Measurements from ENCODE around the gene PGLYRP1. TPM values are rescaled to one million over a fixed set of nuclear protein-coding genes. Genes with fewer than 3 reads are reported as not detected.

The PGLYRP1 gene
- total RNA-seq, 1 donor from 2014 or later: not detected

DNA sequence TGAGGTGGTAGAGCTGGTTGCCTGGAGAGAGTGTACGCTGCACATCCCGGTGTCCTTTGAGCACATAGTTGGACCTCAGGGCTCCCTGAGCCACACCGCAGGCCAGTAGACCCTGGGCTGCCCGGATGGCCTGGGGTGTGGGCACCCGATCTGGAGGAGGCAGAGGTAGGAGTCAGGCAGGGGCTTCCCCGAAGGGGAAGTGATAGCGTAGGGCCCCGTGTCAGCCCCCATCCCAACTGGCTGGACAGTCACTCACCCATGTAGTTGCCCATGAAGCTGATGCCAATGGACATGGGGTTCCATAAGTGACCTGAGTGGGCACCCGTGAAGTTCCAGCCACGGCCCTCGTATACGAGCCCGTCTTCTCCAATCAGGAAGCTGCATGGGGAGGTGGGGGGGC lies 3.6 kb downstream of the PGLYRP1 start:
- peaks cover 48% of the 10 kb centered on the region for H4K20me1 ChIP-seq (ENCODE audit: insufficient read depth, low read length)
- peaks cover 17% of the 10 kb centered on the region for H3K4me1 ChIP-seq (ENCODE audit: insufficient read depth, low read length)
- no peaks in the 10 kb centered on the region for H3K36me3 ChIP-seq (ENCODE audit: insufficient read depth, low read length)
- no peaks in the 10 kb centered on the region for H3K79me2 ChIP-seq (ENCODE audit: insufficient read depth, low read length)
- Mint-ChIP-seq H3K27me3 (ENCODE audit: low read depth, unreplicated experiment) (peaks cover 25% of the 10 kb centered on the region), H3K4me1 (ENCODE audit: low read depth, unreplicated experiment) (peaks cover 4% of the 10 kb centered on the region), H3K27ac (ENCODE audit: unreplicated experiment) (no peak overlapping the region), H3K36me3 (ENCODE audit: low read depth, unreplicated experiment) (peaks cover 9% of the 10 kb centered on the region), H3K4me3 (ENCODE audit: unreplicated experiment) (no peak overlapping the region), H3K9me3 (ENCODE audit: unreplicated experiment) (no peaks in the 10 kb centered on the region)
- no peak overlapping the region for H3K9ac ChIP-seq (ENCODE audit: low read length)
- H3K4me3 ChIP-seq (ENCODE audit: insufficient read depth, low read depth, low read length): no peak overlapping the region
- DNase-seq (ENCODE audit: low read depth) (no peak), FAIRE-seq (no peak)
- peaks cover 21% of the 10 kb centered on the region for H3K27me3 ChIP-seq (ENCODE audit: insufficient read depth, low read length)
- H3K27ac ChIP-seq (ENCODE audit: low read depth, low read length): no peak overlapping the region
- H2AFZ ChIP-seq (ENCODE audit: low read depth, low read length): no peak overlapping the region
- TF ChIP-seq CTCF (IDR thresholded peaks at IDR 0.05; ENCODE audit: insufficient read depth, low read depth, low read length) (no peak), EZH2 (IDR thresholded peaks at IDR 0.05; ENCODE audit: insufficient read depth, low read length) (no peak)
- H3K9me3 ChIP-seq (ENCODE audit: insufficient read depth, low read depth, low read length): no peaks in the 10 kb centered on the region
- no peak overlapping the region for H3K4me2 ChIP-seq (ENCODE audit: low read length)

DNA sequence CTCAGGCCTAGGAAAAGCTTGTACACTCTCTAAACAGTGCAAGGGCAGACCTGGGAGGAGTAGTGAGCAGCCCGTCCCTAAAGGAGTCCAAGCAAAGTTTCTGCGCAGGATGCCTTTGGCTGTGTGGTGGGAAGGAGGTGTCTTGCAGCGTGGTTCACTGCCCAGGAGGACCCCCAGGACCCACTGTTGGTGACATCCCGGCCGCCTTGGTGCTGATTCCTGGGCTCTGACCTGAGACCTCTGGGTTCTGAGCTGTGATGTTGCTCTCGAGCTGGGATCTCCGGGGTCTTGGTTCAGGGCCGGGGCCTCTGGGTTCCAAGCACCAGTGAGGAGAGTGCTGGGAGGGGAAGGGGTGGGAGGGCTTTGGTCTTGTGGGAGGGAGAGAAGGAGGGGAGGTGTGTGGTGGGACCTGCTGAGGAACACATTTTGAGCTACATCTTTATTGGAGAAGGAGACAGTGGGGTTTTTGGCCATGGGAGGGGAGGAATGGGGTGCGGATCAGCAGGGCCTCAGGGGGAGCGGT lies 4.1 kb downstream of the PGLYRP1 start:
- peaks cover 25% of the 10 kb centered on the region for H3K27me3 Mint-ChIP-seq (ENCODE audit: low read depth, unreplicated experiment)
- FAIRE-seq: no peak
- no peak for DNase-seq (ENCODE audit: low read depth)

More for the DNA sequence above, 4.1 kb downstream of the PGLYRP1 start:
- no peaks in the 10 kb centered on the region for H3K9me3 Mint-ChIP-seq (ENCODE audit: unreplicated experiment)
- Histone ChIP-seq H3K36me3 (ENCODE audit: insufficient read depth, low read length) (no peaks in the 10 kb centered on the region), H4K20me1 (ENCODE audit: insufficient read depth, low read length) (peaks cover 50% of the 10 kb centered on the region), H3K4me1 (ENCODE audit: insufficient read depth, low read length) (peaks cover 17% of the 10 kb centered on the region), H3K27me3 (ENCODE audit: insufficient read depth, low read length) (peaks cover 19% of the 10 kb centered on the region), H3K27ac (ENCODE audit: low read depth, low read length) (no peak overlapping the region), H3K4me2 (ENCODE audit: low read length) (no peak overlapping the region), H3K4me3 (ENCODE audit: insufficient read depth, low read depth, low read length) (no peak overlapping the region), H3K79me2 (ENCODE audit: insufficient read depth, low read length) (no peaks in the 10 kb centered on the region), H2AFZ (ENCODE audit: low read depth, low read length) (no peak overlapping the region), H3K9ac (ENCODE audit: low read length) (no peak overlapping the region), H3K9me3 (ENCODE audit: insufficient read depth, low read depth, low read length) (no peaks in the 10 kb centered on the region)
- H3K4me3 Mint-ChIP-seq (ENCODE audit: unreplicated experiment): no peak overlapping the region
- TF ChIP-seq CTCF (IDR thresholded peaks at IDR 0.05; ENCODE audit: insufficient read depth, low read depth, low read length) (no peak), EZH2 (IDR thresholded peaks at IDR 0.05; ENCODE audit: insufficient read depth, low read length) (no peak)
- no peak overlapping the region for H3K27ac Mint-ChIP-seq (ENCODE audit: unreplicated experiment)
- H3K36me3 Mint-ChIP-seq (ENCODE audit: low read depth, unreplicated experiment): peaks cover 8% of the 10 kb centered on the region
- H3K4me1 Mint-ChIP-seq (ENCODE audit: low read depth, unreplicated experiment): peaks cover 4% of the 10 kb centered on the region

All from astrocyte (in vitro differentiated cells and primary cell).